Keratinocyte (primary cell): ENCODE data around the gene CUX1. TPM values are rescaled to one million over a fixed set of nuclear protein-coding genes. Genes with fewer than 3 reads are reported as not detected.

ENCODE experiments used
- DNase-seq: peaks from one replicate; pipeline ENCODE4 v3.0.0-alpha.2; 2011; ENCODE audit warnings: low read depth, missing footprints, low spot score
- FAIRE-seq: peaks from 2 replicates; lab custom pipeline; 2011; peaks lifted over from hg19 to GRCh38; lab: Jason Lieb, UNC
- H2AFZ ChIP-seq: 2 replicates; pipeline ENCODE4 v1.6.0; 2012; ENCODE audit warnings: low read length, control low read depth, inconsistent platforms; ENCODE audit not compliant: control insufficient read depth
- H3K27ac ChIP-seq: 2 replicates; pipeline ENCODE4 v1.5.1; 2011; ENCODE audit warnings: low read length; ENCODE audit not compliant: control insufficient read depth, insufficient read depth
- H3K27me3 ChIP-seq: 3 replicates; pipeline ENCODE4 v1.6.0; 2011; ENCODE audit warnings: low read length; ENCODE audit not compliant: control insufficient read depth, insufficient read depth; ENCODE audit errors: extremely low read depth
- H3K36me3 ChIP-seq, 2 experiments: 2 replicates in 1 of 2; 3 replicates in 1 of 2; pipeline ENCODE4 v1.5.1; 2011; ENCODE audit warnings: low read length in 2 of 2, mild to moderate bottlenecking in 1 of 2; ENCODE audit not compliant: control insufficient read depth in 2 of 2, insufficient read depth in 2 of 2; ENCODE audit errors: extremely low read depth in 1 of 2
- H3K4me1 ChIP-seq: 3 replicates; pipeline ENCODE4 v1.5.1; 2011; ENCODE audit warnings: low read length; ENCODE audit not compliant: control insufficient read depth, insufficient read depth; ENCODE audit errors: extremely low read depth
- H3K4me2 ChIP-seq: 3 replicates; pipeline ENCODE4 v1.6.0; 2011; ENCODE audit warnings: low read depth, low read length; ENCODE audit not compliant: control insufficient read depth, insufficient read depth; ENCODE audit errors: extremely low read depth
- H3K4me3 ChIP-seq, 3 experiments: fragments of 200-600 bp in 1 of 3; sonication (generic) in 1 of 3; 2 replicates in 2 of 3; 3 replicates in 1 of 3; pipeline ENCODE4 v1.5.1; 2011 to 2016; ENCODE audit warnings: low read length in 3 of 3, mild to moderate bottlenecking in 3 of 3, control low read depth in 2 of 3, inconsistent platforms in 1 of 3, low read depth in 1 of 3, mixed read lengths in 1 of 3, mixed run types in 1 of 3, moderate library complexity in 1 of 3; ENCODE audit not compliant: control insufficient read depth in 2 of 3, insufficient read depth in 2 of 3; ENCODE audit errors: extremely low read depth in 1 of 3
- H3K79me2 ChIP-seq: 2 replicates; pipeline ENCODE4 v1.6.0; 2012; ENCODE audit warnings: low read length; ENCODE audit not compliant: control insufficient read depth, insufficient read depth
- H3K9ac ChIP-seq: 3 replicates; pipeline ENCODE4 v1.6.0; 2011; ENCODE audit warnings: low read length; ENCODE audit not compliant: control insufficient read depth, insufficient read depth; ENCODE audit errors: extremely low read depth
- H3K9me1 ChIP-seq: 3 replicates; pipeline ENCODE4 v1.6.0; 2011; ENCODE audit warnings: low read length; ENCODE audit not compliant: control insufficient read depth, insufficient read depth; ENCODE audit errors: extremely low read depth
- H3K9me3 ChIP-seq: 2 replicates; pipeline ENCODE4 v1.5.1; 2012; ENCODE audit warnings: low read depth, low read length; ENCODE audit not compliant: control insufficient read depth
- H4K20me1 ChIP-seq: 3 replicates; pipeline ENCODE4 v1.6.0; 2011; ENCODE audit warnings: low read length; ENCODE audit not compliant: control insufficient read depth, insufficient read depth; ENCODE audit errors: extremely low read depth
- EZH2 ChIP-seq: IDR thresholded peaks from one replicate; pipeline ENCODE4 v1.6.1; 2012; ENCODE audit warnings: inconsistent platforms, mild to moderate bottlenecking, low read length, moderate library complexity
- dilution Hi-C: fragments of 300-500 bp; cut with MboI; formaldehyde crosslinking; loops from one replicate; pipeline ENCODE4 v1.7.0; 2020; ENCODE audit warnings: low sequenced_read_pairs; ENCODE audit not compliant: extremely low pct_ligation_motif_present
- polyA plus RNA-seq, 5 experiments: library from polyadenylated mRNA; depleted of rRNA in 3 of 5; stranded (reverse) in 3 of 5; stranded (forward) in 1 of 5; unstranded in 1 of 5; fragments of >200 nt; gene quantifications; 1 replicate in 1 of 5; 2 replicates in 3 of 5; 3 replicates in 1 of 5; pipeline versions ENCODE4 v1.2.1 to v1.2.3, GENCODE V29; 2011 to 2012; ENCODE audit warnings: missing spikeins in 2 of 5, low read depth in 1 of 5, low replicate concordance in 1 of 5
- TF ChIP-seq, protein P1 (sequence below), 3 experiments: IDR thresholded peaks in 1 of 3; conservative IDR thresholded peaks in 1 of 3; optimal IDR thresholded peaks in 1 of 3; 2 replicates in 2 of 3; 3 replicates in 1 of 3; pipeline versions ENCODE3 to v1.5.1; 2011; ENCODE audit warnings: low read length in 3 of 3, mild to moderate bottlenecking in 3 of 3, moderate library complexity in 2 of 3, control low read depth in 1 of 3, inconsistent platforms in 1 of 3; ENCODE audit not compliant: insufficient read depth in 2 of 3; ENCODE audit errors: extremely low read depth in 1 of 3

CUX1 gene
- polyA plus RNA-seq, 1 donor (not counting 4 experiments of a cell fraction or from before 2014, with no cell fraction given): 18.3 TPM

DNA sequence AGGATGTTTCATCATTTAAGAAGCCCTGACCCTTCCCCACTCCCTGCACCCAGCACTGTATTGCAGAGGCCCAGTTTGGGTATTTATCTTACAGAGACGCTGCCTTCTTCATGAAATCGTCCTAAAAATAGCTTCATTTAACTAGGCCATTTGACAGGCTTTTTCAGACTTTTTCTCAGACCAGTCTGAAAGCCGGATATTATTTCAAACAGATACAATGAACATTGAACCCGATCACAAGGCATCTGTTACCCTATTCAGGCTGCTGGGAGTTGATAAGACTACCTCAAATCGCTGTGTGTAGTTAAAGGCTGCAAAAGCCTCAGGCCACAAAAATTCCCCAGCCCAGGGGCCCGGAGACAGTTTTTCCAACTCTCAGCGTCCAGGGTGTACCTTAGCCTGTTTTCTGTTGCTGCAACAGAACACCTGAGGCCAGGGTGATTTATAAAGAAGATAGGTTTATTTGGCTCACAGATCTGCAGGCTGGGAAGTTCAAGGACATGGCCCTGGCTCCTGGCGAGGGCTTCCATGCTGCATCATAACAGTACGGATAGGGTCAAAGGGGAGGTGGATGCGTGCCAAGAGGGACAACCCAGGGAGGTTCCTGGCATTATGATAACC is 338.5 kb downstream of the CUX1 start:
- TF ChIP-seq, protein P1, sequence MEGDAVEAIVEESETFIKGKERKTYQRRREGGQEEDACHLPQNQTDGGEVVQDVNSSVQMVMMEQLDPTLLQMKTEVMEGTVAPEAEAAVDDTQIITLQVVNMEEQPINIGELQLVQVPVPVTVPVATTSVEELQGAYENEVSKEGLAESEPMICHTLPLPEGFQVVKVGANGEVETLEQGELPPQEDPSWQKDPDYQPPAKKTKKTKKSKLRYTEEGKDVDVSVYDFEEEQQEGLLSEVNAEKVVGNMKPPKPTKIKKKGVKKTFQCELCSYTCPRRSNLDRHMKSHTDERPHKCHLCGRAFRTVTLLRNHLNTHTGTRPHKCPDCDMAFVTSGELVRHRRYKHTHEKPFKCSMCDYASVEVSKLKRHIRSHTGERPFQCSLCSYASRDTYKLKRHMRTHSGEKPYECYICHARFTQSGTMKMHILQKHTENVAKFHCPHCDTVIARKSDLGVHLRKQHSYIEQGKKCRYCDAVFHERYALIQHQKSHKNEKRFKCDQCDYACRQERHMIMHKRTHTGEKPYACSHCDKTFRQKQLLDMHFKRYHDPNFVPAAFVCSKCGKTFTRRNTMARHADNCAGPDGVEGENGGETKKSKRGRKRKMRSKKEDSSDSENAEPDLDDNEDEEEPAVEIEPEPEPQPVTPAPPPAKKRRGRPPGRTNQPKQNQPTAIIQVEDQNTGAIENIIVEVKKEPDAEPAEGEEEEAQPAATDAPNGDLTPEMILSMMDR (optimal IDR thresholded peaks at IDR 0.05 in 1 of 3, IDR thresholded peaks at IDR 0.05 in 1 of 3, conservative IDR thresholded peaks at IDR 0.05 in 1 of 3; ENCODE audit: extremely low read depth in 1 of 3, insufficient read depth in 2 of 3, low read length in 3 of 3): no peak
- TF ChIP-seq EZH2: no peak
- H3K27ac ChIP-seq: no peak overlapping the region
- no peak for FAIRE-seq
- peaks cover 22% of the 10 kb centered on the region for H3K4me1 ChIP-seq
- H3K9me1 ChIP-seq: no peaks in the 10 kb centered on the region
- no peak overlapping the region for H2AFZ ChIP-seq
- H3K79me2 ChIP-seq: no peaks in the 10 kb centered on the region
- H4K20me1 ChIP-seq: no peaks in the 10 kb centered on the region
- H3K9me3 ChIP-seq: no peaks in the 10 kb centered on the region
- no peaks in the 10 kb centered on the region for H3K27me3 ChIP-seq
- no peak overlapping the region for H3K4me2 ChIP-seq
- H3K9ac ChIP-seq: no peak overlapping the region
- H3K4me3 ChIP-seq: no peak overlapping the region
- dilution Hi-C loops: no loop called here
- no peak for DNase-seq
- no peaks in the 10 kb centered on the region for H3K36me3 ChIP-seq

DNA sequence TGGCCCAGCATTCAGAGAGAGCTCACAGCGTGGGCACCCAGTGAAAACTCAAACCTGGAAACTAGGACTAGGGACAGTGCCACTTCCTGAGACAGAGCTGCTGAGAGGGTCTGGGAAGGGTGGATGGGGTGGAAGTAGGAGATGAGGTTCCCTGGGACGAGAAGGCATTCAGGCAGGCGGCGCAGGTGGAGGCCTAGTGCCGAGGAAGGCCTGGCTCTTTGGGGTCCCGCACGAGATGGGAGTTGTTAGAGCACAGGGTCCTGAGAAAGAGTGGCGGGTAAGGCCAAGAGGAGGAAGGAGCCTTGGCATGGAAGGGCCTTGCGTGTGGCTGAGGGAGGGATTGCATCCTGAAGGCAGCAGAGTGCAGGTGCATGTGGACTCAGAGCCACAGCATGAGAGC is 339.4 kb downstream of the CUX1 start:
- no peak overlapping the region for H2AFZ ChIP-seq
- DNase-seq (no peak), FAIRE-seq (no peak)
- H3K4me1 ChIP-seq: peaks cover 21% of the 10 kb centered on the region
- no peak overlapping the region for H3K4me3 ChIP-seq
- dilution Hi-C loops: no loop called here
- H3K27me3 ChIP-seq: no peaks in the 10 kb centered on the region
- H3K79me2 ChIP-seq: no peaks in the 10 kb centered on the region
- no peak overlapping the region for H3K9ac ChIP-seq
- H3K27ac ChIP-seq: no peak overlapping the region
- no peaks in the 10 kb centered on the region for H3K9me3 ChIP-seq
- no peak overlapping the region for H3K4me2 ChIP-seq
- H4K20me1 ChIP-seq: no peaks in the 10 kb centered on the region
- no peaks in the 10 kb centered on the region for H3K36me3 ChIP-seq
- TF ChIP-seq, protein P1 (optimal IDR thresholded peaks at IDR 0.05 in 1 of 3, IDR thresholded peaks at IDR 0.05 in 1 of 3, conservative IDR thresholded peaks at IDR 0.05 in 1 of 3; ENCODE audit: extremely low read depth in 1 of 3, insufficient read depth in 2 of 3, low read length in 3 of 3): no peak
- no peak for TF ChIP-seq EZH2
- H3K9me1 ChIP-seq: no peaks in the 10 kb centered on the region
